ENCODE data around the gene HES4.

- TF ChIP-seq EGR1 (IDR thresholded peaks at IDR 0.05): no peak
- no peak for TF ChIP-seq EP300 (IDR thresholded peaks at IDR 0.05; ENCODE audit: borderline replicate concordance)
- TF ChIP-seq MAX (IDR thresholded peaks at IDR 0.05): no peak
- TF ChIP-seq TAF1 (IDR thresholded peaks at IDR 0.05; ENCODE audit: low read depth): no peak
- no peak for TF ChIP-seq RAD21 (IDR thresholded peaks at IDR 0.05; ENCODE audit: low read depth)
- no peak for TF ChIP-seq REST (IDR thresholded peaks at IDR 0.05; ENCODE audit: low read depth)
- no peak for TF ChIP-seq YY1 (IDR thresholded peaks at IDR 0.05; ENCODE audit: low read depth)
- TF ChIP-seq NFIC (IDR thresholded peaks at IDR 0.05): no peak
- no peak for TF ChIP-seq TEAD4 (IDR thresholded peaks at IDR 0.05)
- no peak for TF ChIP-seq CEBPB (IDR thresholded peaks at IDR 0.05)
- no peak for TF ChIP-seq USF1 (IDR thresholded peaks at IDR 0.05)
- no peak for TF ChIP-seq TCF12 (IDR thresholded peaks at IDR 0.05; ENCODE audit: low read depth)
- no peak for TF ChIP-seq CREB1 (IDR thresholded peaks at IDR 0.05; ENCODE audit: low read depth)
Observed at GRCh38 chr1:998745-998994, 1.2 kb downstream of the HES4 start.
